ENCODE measurements around the gene MEIS2.

- TF ChIP-seq CTCF (conservative IDR thresholded peaks at IDR 0.05; ENCODE audit: low read depth, low read length) (no peak), EZH2 (IDR thresholded peaks at IDR 0.05; ENCODE audit: low read length, unreplicated experiment) (no peak), EZH2phosphoT487 (IDR thresholded peaks at IDR 0.05; ENCODE audit: borderline replicate concordance, low read length) (no peak)
Observed at GRCh38 chr15:36988947-36989346, 111.4 kb downstream of the MEIS2 start.
